ENCODE measurements around the gene TBC1D4. TPM values are rescaled to one million over a fixed set of nuclear protein-coding genes. Genes with fewer than 3 reads are reported as not detected.
A peak's percentile ranks its signal among the peaks of the same experiment; 100 is the strongest.

Gene TBC1D4
- total and polyA plus RNA-seq, 8 donors = 16.6 to 31.7 (median 26.8) TPM

GRCh38 chr13:75489502-75490263 is 7.7 kb upstream of the TBC1D4 start:
- no peak for TF ChIP-seq CTCF (IDR thresholded peaks at IDR 0.05)
- intact Hi-C loops (cut with DNase I) = loop anchor here in 1 of 2 donors (10.0 kb wide), 1 partner anchor 115 kb away; no protein-coding TSS in a partner anchor
- peak overlapping the region in 1 of 2 donors; percentile 35 for H3K27ac ChIP-seq
- ATAC-seq = peak; percentile 87
- no peaks in the 10 kb centered on the region for H3K36me3 ChIP-seq
- no peaks in the 10 kb centered on the region for H3K27me3 ChIP-seq
- DNase-seq = peak in 2 of 4 donors; percentile 57 to 68
- peaks cover 0 to 5% of the 10 kb centered on the region in 2 donors for H3K4me1 ChIP-seq
- no peak overlapping the region for H3K4me3 ChIP-seq
- no peaks in the 10 kb centered on the region for H3K9me3 ChIP-seq

GRCh38 chr13:75486146-75487062 is 4.4 kb upstream of the TBC1D4 start:
- Histone ChIP-seq H3K36me3 (no peaks in the 10 kb centered on the region), H3K4me3 (no peak overlapping the region), H3K27ac (no peak overlapping the region), H3K4me1 (peaks cover 7 to 8% of the 10 kb centered on the region in 2 donors), H3K27me3 (peaks cover 0 to 17% of the 10 kb centered on the region in 2 donors), H3K9me3 (no peaks in the 10 kb centered on the region)
- intact Hi-C loops (cut with DNase I) = loop anchor here in 1 of 2 donors (10.0 kb wide), 1 partner anchor 112 kb away; no protein-coding TSS in a partner anchor
- ATAC-seq (no peak), DNase-seq (no peak)
- no peak for TF ChIP-seq CTCF (IDR thresholded peaks at IDR 0.05)

GRCh38 chr13:75485286-75486062 is 3.5 kb upstream of the TBC1D4 start:
- no peak overlapping the region for H3K4me3 ChIP-seq
- H3K36me3 ChIP-seq = no peaks in the 10 kb centered on the region
- ATAC-seq = no peak
- H3K27ac ChIP-seq = no peak overlapping the region
- H3K9me3 ChIP-seq = no peaks in the 10 kb centered on the region
- peaks cover 8 to 14% of the 10 kb centered on the region in 2 donors for H3K4me1 ChIP-seq
- H3K27me3 ChIP-seq = peaks cover 0 to 26% of the 10 kb centered on the region in 2 donors
- intact Hi-C loops (cut with DNase I) = loop anchor here in 1 of 2 donors (10.0 kb wide), 1 partner anchor 111 kb away; no protein-coding TSS in a partner anchor
- TF ChIP-seq CTCF (IDR thresholded peaks at IDR 0.05) = no peak
- DNase-seq = no peak

- Histone ChIP-seq H3K27me3 (peaks cover 0 to 45% of the 10 kb centered on the region in 2 donors), H3K27ac (peak overlapping the region; percentile 74 to 82), H3K4me1 (peaks cover 3 to 19% of the 10 kb centered on the region in 2 donors), H3K36me3 (no peaks in the 10 kb centered on the region), H3K9me3 (no peaks in the 10 kb centered on the region), H3K4me3 (peak overlapping the region; percentile 75 to 90)
- no peak for ATAC-seq
- no peak for DNase-seq
- intact Hi-C loops (cut with DNase I) = loop anchor here in 1 of 2 donors (10.0 kb wide), 1 partner anchor 108 kb away; no protein-coding TSS in a partner anchor
- TF ChIP-seq CTCF (IDR thresholded peaks at IDR 0.05) = no peak
Measured at GRCh38 chr13:75482820-75483079, 781 bp upstream of the TBC1D4 start.

All from left lung (tissue), 10 donors.